Progenitor cell of endocrine pancreas (in vitro differentiated cells): ENCODE data around the gene SHC2. TPM values are rescaled to one million over a fixed set of nuclear protein-coding genes. Genes with fewer than 3 reads are reported as not detected.

Experiments used
- DNase-seq: peaks from one replicate; pipeline ENCODE4 v3.0.0; 2021; ENCODE audit warnings: low spot score; ENCODE audit not compliant: unreplicated experiment
- H3K27ac Mint-ChIP-seq: 2 replicates; pipeline ENCODE4 v1.8.0; 2021; ENCODE audit warnings: mild to moderate bottlenecking, moderate library complexity, mixed read lengths
- H3K27me3 Mint-ChIP-seq: 2 replicates; pipeline ENCODE4 v1.8.0; 2021; ENCODE audit warnings: mixed read lengths
- H3K36me3 Mint-ChIP-seq: 2 replicates; pipeline ENCODE4 v1.8.0; 2022; ENCODE audit warnings: mixed read lengths; ENCODE audit not compliant: insufficient read depth
- H3K4me1 Mint-ChIP-seq: 2 replicates; pipeline ENCODE4 v1.8.0; 2021; ENCODE audit warnings: low read depth, mixed read lengths
- H3K4me3 Mint-ChIP-seq: 2 replicates; pipeline ENCODE4 v1.8.0; 2021; ENCODE audit warnings: low read depth, mild to moderate bottlenecking, moderate library complexity, mixed read lengths
- H3K9me3 Mint-ChIP-seq: 2 replicates; pipeline ENCODE4 v1.8.0; 2021; ENCODE audit warnings: low read depth, mixed read lengths
- CTCF ChIP-seq: fragments of 200-600 bp; sonication (generic); IDR thresholded peaks from one replicate; pipeline ENCODE4 v1.5.0; 2021; ENCODE audit warnings: antibody characterized with exemption, mild to moderate bottlenecking; ENCODE audit not compliant: unreplicated experiment
- long read RNA-seq: library from polyadenylated mRNA; unstranded; transcript quantifications from one replicate; pipeline ENCODE4 v2.0.0, GENCODE V29; 2020
- total RNA-seq: library from RNA; stranded (reverse); gene quantifications from 2 replicates; pipeline ENCODE4 v1.2.1, GENCODE V29; 2021

The SHC2 gene, protein sequence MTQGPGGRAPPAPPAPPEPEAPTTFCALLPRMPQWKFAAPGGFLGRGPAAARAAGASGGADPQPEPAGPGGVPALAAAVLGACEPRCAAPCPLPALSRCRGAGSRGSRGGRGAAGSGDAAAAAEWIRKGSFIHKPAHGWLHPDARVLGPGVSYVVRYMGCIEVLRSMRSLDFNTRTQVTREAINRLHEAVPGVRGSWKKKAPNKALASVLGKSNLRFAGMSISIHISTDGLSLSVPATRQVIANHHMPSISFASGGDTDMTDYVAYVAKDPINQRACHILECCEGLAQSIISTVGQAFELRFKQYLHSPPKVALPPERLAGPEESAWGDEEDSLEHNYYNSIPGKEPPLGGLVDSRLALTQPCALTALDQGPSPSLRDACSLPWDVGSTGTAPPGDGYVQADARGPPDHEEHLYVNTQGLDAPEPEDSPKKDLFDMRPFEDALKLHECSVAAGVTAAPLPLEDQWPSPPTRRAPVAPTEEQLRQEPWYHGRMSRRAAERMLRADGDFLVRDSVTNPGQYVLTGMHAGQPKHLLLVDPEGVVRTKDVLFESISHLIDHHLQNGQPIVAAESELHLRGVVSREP
- 159 TPM in 2 replicates for total RNA-seq
- long read RNA-seq, partial matches to known transcripts: 2 of 5 reads
- long read RNA-seq, other reads (novel, unspliced or antisense): 1 of 5 reads

DNA sequence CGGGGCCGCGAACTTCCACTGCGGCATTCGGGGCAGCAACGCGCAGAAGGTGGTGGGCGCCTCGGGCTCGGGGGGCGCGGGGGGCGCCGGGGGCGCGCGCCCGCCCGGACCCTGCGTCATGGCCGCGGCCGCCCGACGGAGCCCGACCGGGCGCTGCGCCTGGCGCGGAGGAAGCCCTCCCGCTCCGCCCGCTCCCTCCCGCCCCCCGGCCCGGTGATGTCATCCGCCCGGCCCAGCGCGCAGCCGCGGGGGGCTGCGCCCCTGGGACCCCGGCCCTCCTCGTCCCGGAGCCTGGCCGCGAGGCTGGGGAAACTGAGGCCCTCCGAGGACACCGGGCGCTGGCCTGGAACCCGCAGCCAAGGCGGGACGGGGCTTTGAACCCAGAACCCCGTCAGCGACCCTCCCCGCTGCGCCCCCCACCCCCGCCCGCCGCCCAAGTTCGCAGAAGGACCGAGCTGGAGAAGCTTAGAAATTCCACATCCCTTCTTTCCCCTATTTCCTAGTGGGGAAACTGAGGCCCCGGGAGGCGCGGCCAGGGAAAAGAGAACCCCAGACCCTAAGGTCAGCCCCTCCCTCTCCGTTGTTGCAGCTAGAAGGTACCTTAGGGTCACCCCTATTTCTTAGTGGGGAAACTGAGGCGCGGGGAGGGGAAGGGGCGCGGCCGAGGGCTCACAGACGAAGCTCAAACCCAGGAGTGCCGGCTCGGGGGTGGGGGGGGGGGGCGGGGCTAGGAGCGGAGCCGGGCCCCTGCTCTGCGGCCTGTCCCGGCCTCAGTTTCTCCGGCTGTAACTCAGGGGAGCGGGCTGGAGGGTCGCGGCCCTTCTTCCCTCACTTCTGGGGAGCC is at the start of gene SHC2:
Gene SHC2 (minus strand): TSS at position 157 of the 844 bp plus-strand sequence. CDS start 37 bp downstream, at position 120.
- Mint-ChIP-seq H3K27ac (peak within 1 kb of the TSS; percentile 97), H3K4me3 (peak within 1 kb of the TSS; percentile 88), H3K4me1 (peaks cover 4% of the 10 kb centered on the region), H3K9me3 (no peaks in the 10 kb centered on the region), H3K36me3 (peaks cover 6% of the 10 kb centered on the region), H3K27me3 (peaks cover 3% of the 10 kb centered on the region)
- peak; percentile 53 for DNase-seq
- TF ChIP-seq CTCF: no peak

DNA sequence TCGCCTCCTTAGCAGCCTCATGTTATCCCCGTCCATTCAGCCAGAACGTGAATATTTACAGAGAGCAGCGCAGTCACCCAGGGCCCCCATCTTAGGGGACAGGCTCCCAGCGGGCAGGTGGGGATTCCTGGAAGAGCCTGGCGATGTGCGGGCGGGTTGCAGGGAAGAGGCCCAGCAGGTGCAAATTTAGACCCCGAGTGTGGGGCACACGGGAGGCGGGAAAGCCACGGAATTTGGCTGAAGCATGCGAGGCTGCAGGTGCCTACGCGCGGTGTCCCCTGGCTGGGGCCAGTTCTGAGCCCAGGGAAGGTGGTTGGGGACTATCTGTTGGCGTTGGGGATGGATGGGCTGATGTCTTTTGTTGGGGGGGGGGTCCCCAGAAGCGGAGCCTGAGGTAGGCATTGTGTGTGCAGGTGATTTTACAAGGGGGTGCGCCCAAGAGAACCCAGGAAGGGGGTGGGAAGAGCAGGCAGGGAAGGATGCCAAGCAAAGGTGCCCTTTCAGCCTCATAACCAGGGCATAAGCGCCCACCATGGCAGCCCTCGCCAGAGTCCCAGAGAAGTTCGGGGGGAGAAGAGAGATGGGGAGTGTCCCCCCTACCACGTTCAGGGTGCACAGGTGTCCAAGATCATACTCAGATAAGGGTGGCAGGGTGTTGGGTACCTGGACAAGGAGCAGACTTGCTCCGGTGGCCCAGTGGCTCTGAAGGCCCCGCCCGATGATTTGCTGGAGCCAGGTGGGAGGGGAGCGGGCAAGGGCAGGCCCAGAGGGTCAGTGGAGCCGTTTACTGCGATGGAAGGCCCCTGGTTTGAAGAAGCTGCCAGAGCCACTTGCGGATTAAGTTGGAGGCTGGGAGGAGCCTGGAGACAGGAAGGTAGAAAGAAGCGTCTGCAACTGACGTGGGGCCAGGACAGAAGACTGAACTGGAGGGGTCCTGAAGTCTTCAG is 47.6 kb upstream of the SHC2 start:
- no peaks in the 10 kb centered on the region for H3K9me3 Mint-ChIP-seq
- DNase-seq: no peak
- peaks cover 7% of the 10 kb centered on the region for H3K27me3 Mint-ChIP-seq
- H3K27ac Mint-ChIP-seq: peak overlapping the region; percentile 85
- H3K4me3 Mint-ChIP-seq: peak overlapping the region; percentile 85
- H3K36me3 Mint-ChIP-seq: peaks cover 3% of the 10 kb centered on the region
- TF ChIP-seq CTCF: no peak
- peaks cover 8% of the 10 kb centered on the region for H3K4me1 Mint-ChIP-seq

GRCh38 chr19:507286-508203 is 46.7 kb upstream of the SHC2 start, which contains the start of gene TPGS1:
Gene TPGS1, plus strand, starts transcription at chr19:507497. Its CDS starts 10 bp downstream, at chr19:507507.
- Mint-ChIP-seq H3K4me1 (peaks cover 8% of the 10 kb centered on the region), H3K27ac (peak within 1 kb of the TSS; percentile 100), H3K9me3 (no peaks in the 10 kb centered on the region), H3K4me3 (peak within 1 kb of the TSS; percentile 85), H3K36me3 (peaks cover 3% of the 10 kb centered on the region), H3K27me3 (peaks cover 11% of the 10 kb centered on the region)
- peak; percentile 55 for DNase-seq
- TF ChIP-seq CTCF: no peak

DNA sequence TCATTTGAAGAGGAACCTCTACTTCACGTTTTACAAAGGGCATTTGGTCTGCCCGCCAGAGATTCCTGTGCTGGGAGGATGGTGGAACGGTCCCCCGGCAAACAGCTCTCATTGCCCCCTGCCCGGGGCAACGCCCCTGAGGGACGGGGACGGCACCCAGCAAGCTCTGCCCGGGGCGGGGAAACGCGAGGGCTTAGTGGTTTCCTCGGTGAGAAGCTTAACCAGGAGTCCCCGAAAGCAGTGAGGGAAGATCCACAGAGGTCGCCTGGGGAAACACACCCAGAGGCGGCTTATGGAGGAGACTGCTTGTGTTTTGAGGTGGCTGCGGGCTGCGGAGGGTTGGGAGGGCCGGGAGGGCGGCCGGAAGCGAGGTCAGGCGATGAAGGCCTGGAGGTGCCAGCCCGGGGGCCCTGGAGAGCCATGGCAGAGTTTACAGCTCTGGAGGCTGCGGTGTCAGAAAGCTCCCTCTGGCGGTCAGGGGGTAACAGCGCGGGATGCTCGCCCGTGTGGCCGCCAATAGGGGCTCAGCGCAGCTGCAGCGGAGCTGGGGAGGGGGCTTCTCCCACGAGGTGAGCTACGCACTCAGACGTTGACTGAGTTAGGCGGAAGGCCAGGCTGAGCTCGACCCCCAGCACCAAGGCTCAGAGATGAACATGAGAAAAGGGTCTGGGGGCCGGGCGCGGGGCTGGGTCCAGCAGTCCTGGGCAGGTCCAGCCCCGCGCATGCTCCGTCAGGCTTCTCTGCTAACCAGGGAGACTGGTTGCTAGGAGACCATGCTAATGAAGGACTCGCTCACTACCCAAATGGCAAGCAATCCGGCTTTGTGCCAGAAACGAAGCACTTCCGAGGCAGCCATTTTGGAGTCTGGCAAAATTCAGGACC is 45.8 kb upstream of the SHC2 start:
- peak; percentile 86 for DNase-seq
- H3K27me3 Mint-ChIP-seq: peaks cover 15% of the 10 kb centered on the region
- H3K27ac Mint-ChIP-seq: peak overlapping the region; percentile 100
- H3K9me3 Mint-ChIP-seq: no peaks in the 10 kb centered on the region
- peaks cover 3% of the 10 kb centered on the region for H3K36me3 Mint-ChIP-seq
- H3K4me1 Mint-ChIP-seq: peaks cover 8% of the 10 kb centered on the region
- peak overlapping the region; percentile 85 for H3K4me3 Mint-ChIP-seq
- TF ChIP-seq CTCF: peak; percentile 97
